Caco-2 (cell line): Measurements from ENCODE around the gene PIGQ. TPM values are rescaled to one million over a fixed set of nuclear protein-coding genes. Genes with fewer than 3 reads are reported as not detected.

Source experiments
- BruUV-seq: library from RNA; stranded (reverse); fragments of 400-500 nt; replicated peaks from 2 replicates; lab custom pipeline; 2021; lab: Mats Ljungman, UMichigan
- CTCF ChIA-PET: fragments of 300-600 bp; sonication (Branson Sonifier 250); formaldehyde crosslinking; loops from one replicate; lab custom pipeline; 2022; ENCODE audit warnings: antibody characterized with exemption; lab: Charles Lee
- POLR2A ChIA-PET: fragments of 300-600 bp; sonication (Branson Sonifier 250); formaldehyde crosslinking; loops from one replicate; lab custom pipeline; 2022; ENCODE audit warnings: antibody characterized with exemption; lab: Charles Lee
- DNase-seq, 2 experiments: peaks; one replicate each; pipeline versions ENCODE4 v3.0.0 to v3.0.0-alpha.2; 2020 to 2022
- H3K27me3 ChIP-seq: replicated peaks from 2 replicates; pipeline ENCODE4 v1.6.0; 2011; ENCODE audit warnings: low read length; ENCODE audit not compliant: control insufficient read depth, insufficient read depth
- H3K36me3 ChIP-seq: 2 replicates; pipeline ENCODE4 v1.5.1; 2011; ENCODE audit warnings: low read length; ENCODE audit not compliant: control insufficient read depth, insufficient read depth
- H3K4me1 ChIP-seq: fragments of 250-450 bp; sonication (Bioruptor Pico); 2 replicates; pipeline ENCODE4 v1.5.1; 2020; ENCODE audit warnings: mild to moderate bottlenecking
- H3K4me3 ChIP-seq: 2 replicates; pipeline ENCODE4 v1.5.1; 2011; ENCODE audit warnings: low read depth, mild to moderate bottlenecking, control low read depth, low read length
- H3K9me3 ChIP-seq: fragments of 250-450 bp; sonication (Bioruptor Pico); 2 replicates; pipeline ENCODE4 v1.5.1; 2020; ENCODE audit warnings: mild to moderate bottlenecking, moderate library complexity
- H3K27ac Mint-ChIP-seq: one replicate; pipeline ENCODE4 v1.8.0; 2022; ENCODE audit warnings: mixed read lengths; ENCODE audit not compliant: unreplicated experiment
- H3K27me3 Mint-ChIP-seq: one replicate; pipeline ENCODE4 v1.8.0; 2022; ENCODE audit warnings: mixed read lengths; ENCODE audit not compliant: insufficient read depth, unreplicated experiment
- H3K36me3 Mint-ChIP-seq: one replicate; pipeline ENCODE4 v1.8.0; 2022; ENCODE audit warnings: mild to moderate bottlenecking, mixed read lengths; ENCODE audit not compliant: insufficient read depth, unreplicated experiment
- H3K4me1 Mint-ChIP-seq: one replicate; pipeline ENCODE4 v1.8.0; 2022; ENCODE audit warnings: low read depth, mixed read lengths; ENCODE audit not compliant: unreplicated experiment
- H3K4me3 Mint-ChIP-seq: one replicate; pipeline ENCODE4 v1.8.0; 2022; ENCODE audit warnings: mild to moderate bottlenecking, moderate library complexity, mixed read lengths; ENCODE audit not compliant: unreplicated experiment
- H3K9me3 Mint-ChIP-seq: one replicate; pipeline ENCODE4 v1.8.0; 2022; ENCODE audit warnings: mixed read lengths; ENCODE audit not compliant: unreplicated experiment
- intact Hi-C: fragments of 100-400 bp; cut with micrococcal nuclease; formaldehyde crosslinking; loops from one replicate; pipeline ENCODE4 v1.10.0; 2022; ENCODE audit not compliant: unreplicated experiment
- total RNA-seq: library from RNA; stranded (reverse); gene quantifications from 2 replicates; pipeline ENCODE4 v1.2.3, GENCODE V29; 2022
- TF ChIP-seq, protein P1 (sequence below), 2 experiments: fragments of 200-600 bp in 1 of 2; IDR thresholded peaks; 1 replicate in 1 of 2; 2 replicates in 1 of 2; pipeline versions ENCODE4 v1.5.1 to v1.8.0; 2011 to 2022; ENCODE audit warnings: antibody characterized with exemption in 1 of 2, control low read depth in 1 of 2, inconsistent platforms in 1 of 2, low read depth in 1 of 2, low read length in 1 of 2, mild to moderate bottlenecking in 1 of 2, moderate library complexity in 1 of 2; ENCODE audit not compliant: insufficient read depth in 1 of 2, severe bottlenecking in 1 of 2, unreplicated experiment in 1 of 2

The PIGQ gene
- total RNA-seq, 1 experiment from 2014 or later = 45.8 TPM

DNA sequence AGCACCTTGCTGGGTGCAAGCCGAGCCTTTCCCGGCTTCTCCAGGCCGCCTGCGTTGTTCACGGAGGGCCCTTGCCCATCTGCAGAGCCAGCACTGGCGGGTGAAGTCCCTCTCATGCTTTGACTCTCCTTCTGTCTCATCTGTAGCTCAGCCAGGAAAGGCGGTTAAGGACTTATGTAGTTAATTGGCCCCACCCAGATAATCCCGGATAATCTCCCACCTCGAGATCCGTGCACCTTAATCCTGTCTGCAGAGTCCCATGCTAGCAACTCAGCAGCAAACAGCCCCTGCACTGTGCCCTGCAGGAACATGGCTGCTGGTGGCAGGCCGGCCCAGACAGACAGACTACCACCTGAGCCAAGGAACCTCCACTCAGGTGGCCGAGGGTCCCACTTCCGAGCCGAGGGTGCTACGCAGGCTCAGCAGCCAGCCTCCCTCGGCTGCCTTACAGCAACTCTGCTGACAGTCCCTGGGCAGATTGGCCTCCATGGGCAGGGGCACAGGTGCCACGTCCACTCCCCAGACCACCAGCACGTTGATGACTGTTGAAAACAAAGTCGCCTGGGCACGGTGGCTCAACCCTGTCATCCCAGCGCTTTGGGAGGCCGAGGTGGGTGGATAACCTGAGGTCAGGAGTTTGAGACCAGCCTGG, 37.0 kb downstream of the PIGQ start:
- Mint-ChIP-seq H3K9me3 (no peaks in the 10 kb centered on the region), H3K4me3 (no peak overlapping the region), H3K27ac (no peak overlapping the region), H3K4me1 (no peaks in the 10 kb centered on the region), H3K27me3 (no peaks in the 10 kb centered on the region), H3K36me3 (peaks cover 9% of the 10 kb centered on the region)
- intact Hi-C loops = no loop called here
- no peak for DNase-seq
- H3K4me3 ChIP-seq = no peak overlapping the region
- ChIA-PET POLR2A (no interaction called here), CTCF (no interaction called here)
- H3K9me3 ChIP-seq = no peaks in the 10 kb centered on the region
- no TSS peak for BruUV-seq
- TF ChIP-seq, protein P1, sequence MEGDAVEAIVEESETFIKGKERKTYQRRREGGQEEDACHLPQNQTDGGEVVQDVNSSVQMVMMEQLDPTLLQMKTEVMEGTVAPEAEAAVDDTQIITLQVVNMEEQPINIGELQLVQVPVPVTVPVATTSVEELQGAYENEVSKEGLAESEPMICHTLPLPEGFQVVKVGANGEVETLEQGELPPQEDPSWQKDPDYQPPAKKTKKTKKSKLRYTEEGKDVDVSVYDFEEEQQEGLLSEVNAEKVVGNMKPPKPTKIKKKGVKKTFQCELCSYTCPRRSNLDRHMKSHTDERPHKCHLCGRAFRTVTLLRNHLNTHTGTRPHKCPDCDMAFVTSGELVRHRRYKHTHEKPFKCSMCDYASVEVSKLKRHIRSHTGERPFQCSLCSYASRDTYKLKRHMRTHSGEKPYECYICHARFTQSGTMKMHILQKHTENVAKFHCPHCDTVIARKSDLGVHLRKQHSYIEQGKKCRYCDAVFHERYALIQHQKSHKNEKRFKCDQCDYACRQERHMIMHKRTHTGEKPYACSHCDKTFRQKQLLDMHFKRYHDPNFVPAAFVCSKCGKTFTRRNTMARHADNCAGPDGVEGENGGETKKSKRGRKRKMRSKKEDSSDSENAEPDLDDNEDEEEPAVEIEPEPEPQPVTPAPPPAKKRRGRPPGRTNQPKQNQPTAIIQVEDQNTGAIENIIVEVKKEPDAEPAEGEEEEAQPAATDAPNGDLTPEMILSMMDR (IDR thresholded peaks at IDR 0.05; ENCODE audit: insufficient read depth in 1 of 2, low read depth in 1 of 2, low read length in 1 of 2, severe bottlenecking in 1 of 2, unreplicated experiment in 1 of 2) = no peak
- H3K36me3 ChIP-seq = no peaks in the 10 kb centered on the region
- no peaks in the 10 kb centered on the region for H3K27me3 ChIP-seq
- H3K4me1 ChIP-seq = no peaks in the 10 kb centered on the region

DNA sequence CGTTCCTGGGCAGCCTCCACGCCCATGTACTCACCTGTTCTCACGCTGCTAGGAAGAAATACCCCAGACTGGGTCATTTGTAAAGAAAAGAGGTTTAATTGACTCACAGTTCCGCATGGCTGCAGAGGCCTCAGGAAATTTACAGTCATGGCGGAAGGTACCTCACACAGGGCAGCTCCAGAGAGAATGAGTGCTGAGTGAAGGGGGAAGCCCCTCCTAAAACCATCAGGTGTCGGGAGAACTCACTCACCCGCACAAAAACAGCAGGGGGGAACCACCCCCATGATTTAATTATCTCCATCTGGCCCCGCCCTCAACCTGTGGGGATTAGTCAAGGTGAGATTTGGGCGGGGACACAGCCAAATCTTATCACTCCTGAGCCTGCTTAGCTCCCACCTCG, 38.3 kb downstream of the PIGQ start:
- Mint-ChIP-seq H3K9me3 (no peaks in the 10 kb centered on the region), H3K27ac (no peak overlapping the region), H3K36me3 (peaks cover 9% of the 10 kb centered on the region), H3K4me3 (no peak overlapping the region), H3K27me3 (no peaks in the 10 kb centered on the region), H3K4me1 (no peaks in the 10 kb centered on the region)
- TF ChIP-seq, protein P1 (IDR thresholded peaks at IDR 0.05; ENCODE audit: insufficient read depth in 1 of 2, low read depth in 1 of 2, low read length in 1 of 2, severe bottlenecking in 1 of 2, unreplicated experiment in 1 of 2) = no peak
- Histone ChIP-seq H3K36me3 (no peaks in the 10 kb centered on the region), H3K9me3 (no peaks in the 10 kb centered on the region), H3K4me1 (no peaks in the 10 kb centered on the region), H3K27me3 (no peaks in the 10 kb centered on the region), H3K4me3 (no peak overlapping the region)
- CTCF ChIA-PET = no interaction called here
- DNase-seq = no peak
- POLR2A ChIA-PET = no interaction called here
- no TSS peak for BruUV-seq
- intact Hi-C loops = no loop called here

DNA sequence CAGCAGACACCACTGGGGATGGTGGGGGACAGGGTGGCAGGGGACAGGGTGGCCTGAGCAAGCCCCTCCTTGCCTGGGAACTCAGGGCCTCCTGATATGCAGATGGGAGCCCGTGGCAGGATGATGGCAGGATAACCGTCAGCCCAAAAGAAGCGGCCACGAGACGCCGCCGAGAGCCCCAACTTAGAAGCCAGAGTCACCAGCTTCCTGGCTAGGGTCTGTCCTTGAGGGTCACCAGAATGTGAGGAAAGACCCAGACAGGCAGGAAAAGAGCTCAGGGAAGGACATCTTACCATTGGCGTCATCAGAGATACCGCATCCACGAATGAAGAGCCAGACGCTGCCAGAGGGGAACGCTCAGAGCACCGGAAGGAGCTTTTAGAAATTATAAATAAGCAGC, 39.5 kb downstream of the PIGQ start:
- H3K27me3 ChIP-seq = no peaks in the 10 kb centered on the region
- intact Hi-C loops = no loop called here
- CTCF ChIA-PET = no interaction called here
- BruUV-seq = no TSS peak
- POLR2A ChIA-PET = no interaction called here
- H3K4me1 ChIP-seq = no peaks in the 10 kb centered on the region
- H3K9me3 ChIP-seq = no peaks in the 10 kb centered on the region
- H3K36me3 Mint-ChIP-seq = peaks cover 8% of the 10 kb centered on the region
- H3K4me1 Mint-ChIP-seq = no peaks in the 10 kb centered on the region
- DNase-seq = no peak
- no peak overlapping the region for H3K27ac Mint-ChIP-seq
- TF ChIP-seq, protein P1 (IDR thresholded peaks at IDR 0.05; ENCODE audit: insufficient read depth in 1 of 2, low read depth in 1 of 2, low read length in 1 of 2, severe bottlenecking in 1 of 2, unreplicated experiment in 1 of 2) = no peak
- no peaks in the 10 kb centered on the region for H3K27me3 Mint-ChIP-seq
- H3K4me3 Mint-ChIP-seq = no peak overlapping the region
- no peaks in the 10 kb centered on the region; the same call in 1 of the 2 replicates for H3K36me3 ChIP-seq
- no peak overlapping the region for H3K4me3 ChIP-seq
- no peaks in the 10 kb centered on the region for H3K9me3 Mint-ChIP-seq
